IPS-20b (cell line): ENCODE results near the gene NLGN1.

Experiments
- H3K27ac ChIP-seq: one replicate; pipeline ENCODE4 v1.5.1; 2013; ENCODE audit warnings: low read length
- H3K27me3 ChIP-seq: 2 replicates; pipeline ENCODE4 v1.6.1; 2013; ENCODE audit warnings: mild to moderate bottlenecking, low read length, inconsistent platforms; ENCODE audit not compliant: insufficient read depth
- H3K36me3 ChIP-seq: 2 replicates; pipeline ENCODE4 v1.6.1; 2013; ENCODE audit warnings: low read depth, mild to moderate bottlenecking, inconsistent platforms, low read length, moderate library complexity; ENCODE audit not compliant: insufficient read depth
- H3K4me1 ChIP-seq: 2 replicates; pipeline ENCODE4 v1.6.1; 2013; ENCODE audit warnings: mild to moderate bottlenecking, control low read depth, inconsistent platforms, low read length, moderate library complexity; ENCODE audit not compliant: insufficient read depth
- H3K4me3 ChIP-seq: 2 replicates; pipeline ENCODE4 v1.5.1; 2013; ENCODE audit warnings: mild to moderate bottlenecking, low read length, inconsistent platforms
- H3K9ac ChIP-seq: 2 replicates; pipeline ENCODE4 v1.6.1; 2013; ENCODE audit warnings: low read depth, mild to moderate bottlenecking, inconsistent platforms, low read length, moderate library complexity
- H3K9me3 ChIP-seq: 2 replicates; pipeline ENCODE4 v1.6.1; 2013; ENCODE audit warnings: mild to moderate bottlenecking, low read depth, low read length, inconsistent platforms; ENCODE audit not compliant: insufficient read depth

Gene NLGN1

GRCh38 chr3:173733029-173733652, 335.6 kb downstream of the NLGN1 start:
- no peak overlapping the region for H3K27ac ChIP-seq
- H3K4me1 ChIP-seq: peaks cover 12% of the 10 kb centered on the region
- no peak overlapping the region for H3K9ac ChIP-seq
- no peaks in the 10 kb centered on the region for H3K9me3 ChIP-seq
- no peak overlapping the region for H3K4me3 ChIP-seq
- H3K27me3 ChIP-seq: no peaks in the 10 kb centered on the region
- no peaks in the 10 kb centered on the region for H3K36me3 ChIP-seq

GRCh38 chr3:173734473-173734872, 336.9 kb downstream of the NLGN1 start:
- H3K4me3 ChIP-seq: no peak overlapping the region
- H3K4me1 ChIP-seq: peaks cover 19% of the 10 kb centered on the region

GRCh38 chr3:173734895-173735294, 337.4 kb downstream of the NLGN1 start:
- Histone ChIP-seq H3K9ac (no peak overlapping the region), H3K27ac (no peak overlapping the region), H3K27me3 (no peaks in the 10 kb centered on the region), H3K4me1 (peaks cover 23% of the 10 kb centered on the region), H3K4me3 (no peak overlapping the region), H3K36me3 (no peaks in the 10 kb centered on the region), H3K9me3 (no peaks in the 10 kb centered on the region)

More at GRCh38 chr3:173734473-173734872, 336.9 kb downstream of the NLGN1 start:
- Histone ChIP-seq H3K9ac (no peak overlapping the region), H3K9me3 (no peaks in the 10 kb centered on the region), H3K27me3 (no peaks in the 10 kb centered on the region), H3K27ac (no peak overlapping the region), H3K36me3 (no peaks in the 10 kb centered on the region)

- Histone ChIP-seq H3K4me3 (no peak overlapping the region), H3K4me1 (peaks cover 25% of the 10 kb centered on the region), H3K9ac (no peak overlapping the region), H3K36me3 (no peaks in the 10 kb centered on the region), H3K27ac (no peak overlapping the region), H3K9me3 (no peaks in the 10 kb centered on the region), H3K27me3 (no peaks in the 10 kb centered on the region)
Measured at GRCh38 chr3:173735841-173736240, 338.3 kb downstream of the NLGN1 start.

- H3K4me1 ChIP-seq: peaks cover 21% of the 10 kb centered on the region
- no peak overlapping the region for H3K4me3 ChIP-seq
- H3K27me3 ChIP-seq: no peaks in the 10 kb centered on the region
- no peaks in the 10 kb centered on the region for H3K9me3 ChIP-seq
- no peaks in the 10 kb centered on the region for H3K36me3 ChIP-seq
- no peak overlapping the region for H3K9ac ChIP-seq
- no peak overlapping the region for H3K27ac ChIP-seq
Measured at GRCh38 chr3:173737167-173737808, 339.7 kb downstream of the NLGN1 start.

- H3K27ac ChIP-seq: no peak overlapping the region
Measured at GRCh38 chr3:173739726-173740125, 342.2 kb downstream of the NLGN1 start.

GRCh38 chr3:173742491-173742890, 344.9 kb downstream of the NLGN1 start:
- Histone ChIP-seq H3K9ac (no peak overlapping the region), H3K27ac (no peak overlapping the region), H3K27me3 (no peaks in the 10 kb centered on the region), H3K4me1 (peaks cover 14% of the 10 kb centered on the region), H3K9me3 (no peaks in the 10 kb centered on the region), H3K4me3 (no peak overlapping the region), H3K36me3 (no peaks in the 10 kb centered on the region)

More at GRCh38 chr3:173739726-173740125, 342.2 kb downstream of the NLGN1 start:
- Histone ChIP-seq H3K9me3 (no peaks in the 10 kb centered on the region), H3K36me3 (no peaks in the 10 kb centered on the region), H3K9ac (no peak overlapping the region), H3K4me1 (peaks cover 20% of the 10 kb centered on the region), H3K27me3 (no peaks in the 10 kb centered on the region), H3K4me3 (0 out of 2 replicates have a peak overlapping the region, but pooled peaks have one; percentile 38)

GRCh38 chr3:173743111-173743510, 345.6 kb downstream of the NLGN1 start:
- Histone ChIP-seq H3K27me3 (no peaks in the 10 kb centered on the region), H3K36me3 (no peaks in the 10 kb centered on the region), H3K4me3 (no peak overlapping the region), H3K9me3 (no peaks in the 10 kb centered on the region), H3K27ac (no peak overlapping the region), H3K9ac (no peak overlapping the region), H3K4me1 (peaks cover 14% of the 10 kb centered on the region)

GRCh38 chr3:173743516-173743915, 346.0 kb downstream of the NLGN1 start:
- Histone ChIP-seq H3K27me3 (no peaks in the 10 kb centered on the region), H3K4me1 (peaks cover 14% of the 10 kb centered on the region), H3K4me3 (no peak overlapping the region), H3K27ac (no peak overlapping the region), H3K36me3 (no peaks in the 10 kb centered on the region), H3K9me3 (no peaks in the 10 kb centered on the region), H3K9ac (no peak overlapping the region)

- Histone ChIP-seq H3K9ac (no peak overlapping the region), H3K4me1 (peaks cover 7% of the 10 kb centered on the region; the same call in 1 of the 2 replicates), H3K27me3 (no peaks in the 10 kb centered on the region), H3K36me3 (no peaks in the 10 kb centered on the region), H3K4me3 (no peak overlapping the region), H3K27ac (no peak overlapping the region), H3K9me3 (no peaks in the 10 kb centered on the region)
Measured at GRCh38 chr3:173744479-173744878, 346.9 kb downstream of the NLGN1 start.

- Histone ChIP-seq H3K36me3 (no peaks in the 10 kb centered on the region), H3K27ac (no peak overlapping the region)
Measured at GRCh38 chr3:173744895-173745294, 347.4 kb downstream of the NLGN1 start.

More at GRCh38 chr3:173744895-173745294, 347.4 kb downstream of the NLGN1 start:
- no peaks in the 10 kb centered on the region for H3K9me3 ChIP-seq
- no peak overlapping the region for H3K4me3 ChIP-seq
- no peak overlapping the region for H3K9ac ChIP-seq
- H3K27me3 ChIP-seq: no peaks in the 10 kb centered on the region
- H3K4me1 ChIP-seq: peaks cover 2% of the 10 kb centered on the region; the same call in 1 of the 2 replicates
